ENCODE results near the gene L1CAM.

The L1CAM gene

GRCh38 chrX:153861733-153862310 lies 24.2 kb downstream of the L1CAM start:
- H3K4me3 ChIP-seq (ENCODE audit: low read length), result no peak overlapping the region
- TF ChIP-seq ZNF274 (IDR thresholded peaks at IDR 0.05; ENCODE audit: low read depth, low read length), result no peak

GRCh38 chrX:153861151-153861550 lies 24.8 kb downstream of the L1CAM start:
- TF ChIP-seq ZNF274 (IDR thresholded peaks at IDR 0.05; ENCODE audit: low read depth, low read length), result no peak
- H3K4me3 ChIP-seq (ENCODE audit: low read length), result no peak overlapping the region

GRCh38 chrX:153857348-153857903 lies 28.5 kb downstream of the L1CAM start:
- H3K4me3 ChIP-seq (ENCODE audit: low read length), result no peak overlapping the region
- no peak for TF ChIP-seq ZNF274 (IDR thresholded peaks at IDR 0.05; ENCODE audit: low read depth, low read length)

GRCh38 chrX:153854702-153855101 lies 31.3 kb downstream of the L1CAM start:
- no peak overlapping the region for H3K4me3 ChIP-seq (ENCODE audit: low read length)
- no peak for TF ChIP-seq ZNF274 (IDR thresholded peaks at IDR 0.05; ENCODE audit: low read depth, low read length)

GRCh38 chrX:153853902-153854267 lies 32.1 kb downstream of the L1CAM start:
- TF ChIP-seq ZNF274 (IDR thresholded peaks at IDR 0.05; ENCODE audit: low read depth, low read length), result no peak
- no peak overlapping the region for H3K4me3 ChIP-seq (ENCODE audit: low read length)

- no peak overlapping the region for H3K4me3 ChIP-seq (ENCODE audit: low read length)
- no peak for TF ChIP-seq ZNF274 (IDR thresholded peaks at IDR 0.05; ENCODE audit: low read depth, low read length)
These were observed 32.6 kb downstream of the L1CAM start for GRCh38 chrX:153853180-153853901.

GRCh38 chrX:153851981-153852380 lies 34.0 kb downstream of the L1CAM start:
- H3K4me3 ChIP-seq (ENCODE audit: low read length), result no peak overlapping the region
- TF ChIP-seq ZNF274 (IDR thresholded peaks at IDR 0.05; ENCODE audit: low read depth, low read length), result no peak

GRCh38 chrX:153848325-153848724 lies 37.6 kb downstream of the L1CAM start:
- TF ChIP-seq ZNF274 (IDR thresholded peaks at IDR 0.05; ENCODE audit: low read depth, low read length), result no peak
- H3K4me3 ChIP-seq (ENCODE audit: low read length), result no peak overlapping the region

- no peak overlapping the region for H3K4me3 ChIP-seq (ENCODE audit: low read length)
These were observed 40.1 kb downstream of the L1CAM start for GRCh38 chrX:153845842-153846241.

GRCh38 chrX:153845195-153845594 lies 40.8 kb downstream of the L1CAM start:
- no peak for TF ChIP-seq ZNF274 (IDR thresholded peaks at IDR 0.05; ENCODE audit: low read depth, low read length)
- H3K4me3 ChIP-seq (ENCODE audit: low read length), result no peak overlapping the region

More at GRCh38 chrX:153845842-153846241, 40.1 kb downstream of the L1CAM start:
- TF ChIP-seq ZNF274 (IDR thresholded peaks at IDR 0.05; ENCODE audit: low read depth, low read length), result no peak

GRCh38 chrX:153844509-153845082 lies 41.4 kb downstream of the L1CAM start:
- no peak for TF ChIP-seq ZNF274 (IDR thresholded peaks at IDR 0.05; ENCODE audit: low read depth, low read length)
- H3K4me3 ChIP-seq (ENCODE audit: low read length), result no peak overlapping the region

- no peak for TF ChIP-seq ZNF274 (IDR thresholded peaks at IDR 0.05; ENCODE audit: low read depth, low read length)
- H3K4me3 ChIP-seq (ENCODE audit: low read length), result no peak overlapping the region
These were observed 49.1 kb downstream of the L1CAM start for GRCh38 chrX:153836921-153837320.

GRCh38 chrX:153832728-153833127 lies 53.2 kb downstream of the L1CAM start:
- H3K4me3 ChIP-seq (ENCODE audit: low read length), result no peak overlapping the region
- TF ChIP-seq ZNF274 (IDR thresholded peaks at IDR 0.05; ENCODE audit: low read depth, low read length), result no peak

GRCh38 chrX:153831429-153832150 lies 54.4 kb downstream of the L1CAM start:
- H3K4me3 ChIP-seq (ENCODE audit: low read length), result no peak overlapping the region
- no peak for TF ChIP-seq ZNF274 (IDR thresholded peaks at IDR 0.05; ENCODE audit: low read depth, low read length)

Measured in GM08714 (cell line).